HG03139 (cell line): ENCODE data around the gene ATR.
A peak's percentile ranks its signal among the peaks of the same experiment; 100 is the strongest.
"Not testable (repeated sequence)": the region's sequence is repeated elsewhere in the genome, so short reads cannot be mapped to it uniquely, and the experiment has no call there.

Experiments
- ATAC-seq: cut with Tn5 transposase; IDR thresholded peaks from one replicate; pipeline ENCODE4 v1.9.1; 2021; ENCODE audit not compliant: unreplicated experiment

Gene ATR

DNA sequence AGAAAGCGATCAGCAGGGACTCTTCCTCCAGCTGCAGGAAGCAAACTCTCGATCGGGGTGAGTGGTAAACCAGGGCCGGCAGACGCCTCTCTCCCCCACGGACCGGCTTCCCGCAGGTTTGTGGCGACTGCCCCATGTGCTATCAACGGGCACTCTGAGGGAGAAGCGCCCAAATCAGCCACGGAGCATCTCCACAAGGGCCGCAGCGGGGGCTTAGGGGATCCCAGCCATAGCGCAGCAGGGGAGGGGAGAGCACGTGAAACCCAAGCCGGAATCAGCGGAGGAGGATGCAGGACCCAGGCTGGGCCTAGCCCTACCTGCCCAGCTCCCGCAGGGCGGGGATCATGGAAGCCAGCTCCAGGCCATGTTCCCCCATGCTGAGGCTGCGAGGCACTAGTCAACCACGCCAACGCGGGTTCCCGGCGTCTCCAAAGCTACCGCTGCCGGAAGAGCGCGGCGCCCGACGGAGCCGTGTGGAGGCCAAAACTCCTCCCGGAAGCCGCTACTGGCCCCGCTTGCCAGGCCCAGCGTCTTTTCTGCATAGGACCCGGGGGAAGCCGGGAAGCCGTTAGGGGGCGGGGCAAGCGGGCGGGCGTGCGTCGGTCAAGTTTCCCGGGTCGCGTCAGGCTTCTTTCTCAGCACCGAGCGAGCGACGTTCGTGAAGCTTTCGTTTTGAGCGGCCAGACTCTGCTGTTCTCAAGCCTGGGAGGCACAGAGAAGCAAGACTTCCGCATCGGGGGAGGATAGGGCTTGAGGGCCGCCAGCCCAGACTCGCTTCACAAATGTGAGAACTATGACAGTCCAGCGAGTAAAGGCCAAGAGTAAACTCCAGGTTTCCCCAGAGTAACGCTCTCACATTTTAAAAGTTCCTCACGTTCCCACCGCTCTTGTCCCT lies at the start of gene ATR:
ATR (minus strand) TSS at position 405 of the 895 bp plus-strand sequence; CDS start at position 376, 29 bp downstream.
- peak; percentile 91 for ATAC-seq

DNA sequence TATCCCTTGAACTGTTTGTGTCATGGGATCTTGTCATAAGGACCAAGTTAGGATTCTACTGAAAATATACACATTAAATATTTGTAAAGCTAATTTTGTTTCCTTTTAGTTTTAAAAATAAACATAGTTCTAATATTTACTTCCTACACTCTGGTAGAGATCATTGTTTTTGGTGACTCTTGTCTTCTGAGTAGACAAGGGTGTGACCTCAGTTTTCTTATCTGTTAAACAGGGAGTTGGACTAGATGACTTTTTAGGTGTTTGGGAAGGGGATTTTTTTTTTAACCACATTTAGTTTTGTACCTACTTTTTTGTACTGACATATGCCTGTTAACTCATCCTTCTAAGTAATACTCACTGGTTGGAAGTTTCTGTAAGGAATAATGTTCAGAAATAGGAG lies 48.4 kb upstream of the ATR start:
- no peak for ATAC-seq

DNA sequence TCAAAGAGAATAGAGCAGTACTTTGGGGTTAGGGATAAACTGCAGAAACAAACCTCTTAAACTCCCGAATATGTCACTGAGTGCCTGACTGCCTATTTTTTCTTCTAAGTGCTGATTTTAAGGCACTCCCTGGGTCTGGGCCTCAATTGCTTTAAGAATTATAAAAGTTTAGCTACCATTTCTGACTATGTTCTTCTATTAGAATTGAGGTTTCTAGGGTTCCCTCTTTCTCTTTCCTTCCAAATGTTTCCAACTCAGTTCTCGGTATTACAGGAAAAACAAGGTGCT lies 46.6 kb upstream of the ATR start:
- no peak for ATAC-seq

DNA sequence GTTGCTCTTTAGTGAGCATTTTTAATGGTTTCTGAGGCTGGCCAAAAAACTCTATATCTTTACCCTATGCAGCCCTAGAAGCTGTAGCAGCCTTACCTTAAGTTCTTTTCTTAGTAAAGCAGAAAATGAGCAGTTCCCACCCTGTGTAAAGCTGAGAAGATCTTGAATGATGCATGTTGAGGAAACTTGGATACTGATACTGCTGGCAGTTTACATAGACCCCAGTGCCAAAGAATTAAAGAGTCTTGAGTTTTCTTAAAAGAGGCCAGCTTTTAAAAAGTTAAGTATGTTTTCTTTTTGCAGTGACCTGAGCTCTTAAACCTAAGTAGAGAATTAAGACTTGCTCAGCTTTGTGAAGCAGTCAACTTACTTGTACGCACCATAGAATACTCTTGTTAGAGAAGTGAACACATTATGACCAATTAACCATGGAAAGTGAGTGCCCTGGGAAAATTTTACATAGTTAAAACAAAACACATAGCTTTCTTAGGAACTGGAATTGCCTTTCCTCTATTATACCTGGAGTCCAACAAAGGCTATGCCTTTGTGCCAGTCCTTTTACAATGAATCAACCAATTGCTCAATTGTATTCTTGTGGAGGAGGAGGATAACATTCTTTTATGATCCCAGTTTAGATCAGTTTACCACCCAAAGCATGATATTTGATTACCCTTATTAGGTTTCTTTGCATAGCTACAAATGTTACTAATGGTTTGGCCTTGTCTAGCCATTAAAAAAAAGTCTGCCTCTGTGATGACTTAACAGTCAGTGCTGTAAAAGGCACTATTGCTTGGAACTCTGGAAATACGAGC lies 46.0 kb upstream of the ATR start:
- ATAC-seq: no peak

DNA sequence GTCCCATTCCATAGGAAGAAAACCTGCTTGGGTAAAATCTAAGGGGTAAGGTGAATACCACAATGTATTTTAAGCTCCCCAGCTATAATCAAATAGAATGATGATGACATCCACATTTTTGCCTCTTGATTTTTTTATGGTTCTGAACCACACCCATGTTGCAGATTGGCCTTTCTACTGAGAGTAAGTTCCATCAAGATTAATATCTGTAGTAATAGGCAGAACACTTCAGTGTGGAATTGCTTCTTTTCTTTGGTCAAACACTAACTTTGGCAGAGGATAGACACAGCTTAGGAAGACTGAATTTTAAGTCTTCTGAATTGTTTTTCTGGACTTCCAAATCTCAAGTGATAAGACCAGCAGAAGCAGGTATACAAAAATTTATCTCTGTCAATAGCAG lies 44.7 kb upstream of the ATR start:
- no peak for ATAC-seq

DNA sequence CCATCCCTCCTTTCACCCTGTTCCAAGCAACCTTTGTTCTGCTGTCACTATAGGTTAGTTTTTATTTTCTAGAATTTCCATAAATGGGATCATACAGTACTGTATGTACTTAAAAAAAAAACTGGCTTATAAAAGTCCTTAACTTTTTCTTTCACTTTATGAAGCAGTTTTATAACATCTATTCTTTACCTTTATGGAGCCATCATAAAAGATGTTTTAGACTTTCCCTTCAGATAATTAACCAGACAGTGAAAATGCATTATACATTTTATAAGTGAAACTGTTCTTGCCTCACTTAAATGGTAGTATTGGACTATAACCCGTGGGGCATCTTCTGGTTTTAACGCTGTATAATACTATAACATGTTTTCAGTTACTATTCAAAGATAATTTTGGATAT lies 43.9 kb upstream of the ATR start:
- no peak for ATAC-seq

DNA sequence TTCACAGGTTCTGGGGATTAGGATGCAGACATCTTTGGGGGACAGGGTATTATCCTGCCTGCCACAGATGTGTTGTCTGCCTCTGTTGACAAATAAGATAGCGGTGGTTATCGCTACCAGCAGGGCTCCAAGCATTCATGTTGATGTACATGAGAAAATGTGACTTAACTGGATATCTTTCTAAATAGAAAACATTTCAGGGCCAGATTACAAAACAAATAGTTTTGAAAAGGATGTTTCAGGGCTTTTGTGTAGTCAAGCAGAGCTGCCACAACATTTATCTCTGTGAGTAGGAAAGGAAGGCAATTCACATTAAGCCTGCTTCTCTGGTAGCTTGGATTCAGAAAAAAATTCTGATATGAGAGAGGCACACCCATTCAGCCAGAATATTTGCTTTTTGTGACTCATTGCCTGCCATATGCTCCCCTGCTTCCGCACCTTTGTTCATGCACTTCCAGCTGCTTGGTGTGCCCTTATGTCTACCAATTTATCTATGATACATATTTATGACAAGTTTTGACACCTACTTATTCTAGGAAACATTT lies 40.5 kb upstream of the ATR start:
- ATAC-seq: no peak

DNA sequence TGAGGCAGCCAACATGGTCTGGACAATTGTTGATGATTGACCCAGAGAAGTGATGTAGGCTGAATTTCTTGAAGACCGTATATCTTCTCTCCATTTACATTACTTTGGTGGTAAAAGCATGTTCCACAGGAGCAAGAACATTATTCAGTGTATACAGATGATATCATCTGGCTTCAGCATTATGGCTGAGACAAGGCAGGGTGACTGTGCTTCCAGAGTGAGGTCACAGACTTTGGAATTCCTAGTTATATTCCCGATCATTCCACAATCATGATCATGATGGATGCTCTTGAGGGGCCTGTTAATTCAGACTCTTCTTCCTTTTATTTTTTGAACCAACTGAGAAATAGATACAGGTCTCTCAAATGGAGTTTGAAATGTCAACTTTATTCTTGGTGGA lies 36.6 kb upstream of the ATR start:
- no peak for ATAC-seq

DNA sequence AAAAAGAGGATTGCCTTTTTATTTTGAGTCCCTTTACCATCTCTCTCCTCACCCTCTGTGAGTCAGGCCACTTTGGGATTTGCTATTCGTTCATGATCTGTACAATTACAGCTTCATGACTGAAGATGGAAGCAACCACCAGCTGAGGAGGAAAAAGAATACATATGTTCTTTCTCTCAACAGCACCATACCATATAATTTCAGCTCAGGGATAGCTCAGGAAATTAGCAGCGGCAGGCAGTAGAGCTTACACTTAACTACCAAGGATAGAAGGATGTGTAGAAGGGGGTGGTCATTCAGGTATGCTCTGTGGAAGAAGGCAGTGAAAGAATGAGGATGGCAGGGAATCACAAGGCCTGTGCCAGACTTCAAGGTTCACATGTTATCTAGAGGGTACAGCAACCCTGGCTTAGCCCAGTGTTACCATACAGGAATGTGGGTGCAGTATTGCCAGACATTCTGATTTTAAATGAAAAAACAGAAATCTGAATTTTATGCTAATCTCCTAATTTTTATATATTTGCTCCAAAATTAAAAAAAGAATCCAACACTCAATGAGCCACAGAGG lies 35.6 kb upstream of the ATR start:
- no peak for ATAC-seq

DNA sequence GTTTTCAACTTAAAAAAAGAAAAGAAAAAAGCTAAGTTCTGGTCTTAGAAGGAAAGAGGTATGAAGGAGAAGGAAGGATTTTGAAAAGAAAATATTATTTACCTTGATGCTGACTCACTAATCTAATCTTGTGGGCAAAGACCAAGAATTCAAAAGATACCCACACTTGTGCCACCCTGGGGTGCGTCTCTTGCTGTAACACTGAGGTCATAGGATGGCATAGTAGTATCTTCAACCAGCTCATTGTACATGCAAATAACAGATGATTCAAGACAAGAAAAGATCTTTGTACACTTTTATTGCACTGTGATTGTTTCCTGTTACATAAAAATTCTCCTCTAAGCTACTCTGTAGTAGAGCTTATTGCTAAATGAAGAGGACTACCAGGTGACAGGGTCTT lies 35.0 kb upstream of the ATR start:
- no peak for ATAC-seq

DNA sequence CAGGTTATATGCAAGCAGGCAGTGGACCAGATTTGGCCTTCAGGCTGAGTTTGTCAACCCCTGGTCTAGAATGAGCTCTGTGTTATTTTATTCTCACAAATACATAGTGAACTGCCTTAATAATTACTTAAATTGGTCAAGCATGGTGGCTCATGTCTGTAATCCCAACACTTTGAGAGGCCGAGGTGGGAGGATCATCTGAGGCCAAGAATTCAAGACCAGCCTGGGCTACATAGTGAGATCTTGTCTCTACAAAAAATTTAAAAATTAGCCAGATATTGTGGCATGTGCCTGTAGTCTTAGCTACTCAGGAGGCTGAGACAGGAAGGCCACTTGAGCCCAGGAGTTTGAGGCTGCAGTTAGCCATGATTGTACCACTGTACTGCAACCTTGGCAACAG lies 32.7 kb upstream of the ATR start:
- ATAC-seq: no peak

DNA sequence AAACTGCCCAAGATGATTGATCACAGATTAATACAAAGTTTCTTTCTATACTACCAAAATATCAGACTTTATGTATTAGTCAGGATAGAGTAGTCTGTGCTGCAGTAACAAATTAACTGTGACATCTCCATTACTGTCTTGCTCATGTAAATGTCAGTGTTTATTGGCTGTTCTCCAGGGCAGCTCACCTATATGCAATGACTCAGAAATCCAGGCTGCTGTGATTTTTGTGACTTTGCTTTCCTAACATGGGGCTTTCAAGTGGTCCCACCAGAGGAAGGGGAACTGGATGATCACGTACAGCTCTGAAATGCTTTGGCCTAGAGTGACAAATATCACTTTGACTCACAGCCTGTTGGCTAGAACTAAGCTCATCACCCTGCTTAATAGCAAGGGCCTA lies 30.6 kb upstream of the ATR start:
- no peak for ATAC-seq

DNA sequence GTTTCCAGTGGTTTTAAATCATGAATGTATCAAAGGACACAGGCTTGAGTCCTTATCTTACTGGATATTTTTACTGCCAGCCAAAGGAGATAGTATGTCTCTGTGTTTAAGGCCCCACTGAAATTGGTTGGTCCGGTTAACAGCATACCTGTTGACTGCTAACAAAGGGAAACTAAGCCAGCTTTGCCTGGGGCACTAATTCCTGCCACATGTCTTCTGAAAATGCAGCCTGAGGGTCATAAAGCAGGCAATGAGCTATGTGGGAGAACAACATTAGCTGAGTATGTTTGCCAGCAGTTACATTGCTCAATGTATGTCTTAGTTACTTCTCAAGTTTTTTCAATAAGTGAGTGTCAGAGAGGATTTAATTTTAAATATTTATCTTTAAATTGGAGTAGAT lies 30.1 kb upstream of the ATR start:
- no peak for ATAC-seq

DNA sequence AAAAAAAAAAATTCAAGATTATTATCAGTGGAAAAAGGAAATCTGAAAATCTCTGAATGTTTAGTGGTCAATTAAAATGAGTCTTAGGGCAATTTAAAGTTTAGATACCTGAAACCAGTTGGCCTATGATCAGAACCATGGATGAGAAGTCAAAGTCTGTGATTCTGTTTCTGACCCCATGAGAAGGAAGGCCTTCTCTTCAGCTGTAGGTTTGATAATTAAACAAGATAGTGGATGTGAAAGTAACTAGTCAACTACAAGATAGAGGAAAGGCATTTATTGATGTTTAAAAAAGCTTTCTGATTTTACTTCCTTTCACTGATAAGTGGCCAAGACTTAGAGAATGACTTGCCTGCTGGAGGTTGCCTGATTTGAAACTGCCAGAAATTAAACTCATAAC lies 26.4 kb upstream of the ATR start:
- no peak for ATAC-seq

DNA sequence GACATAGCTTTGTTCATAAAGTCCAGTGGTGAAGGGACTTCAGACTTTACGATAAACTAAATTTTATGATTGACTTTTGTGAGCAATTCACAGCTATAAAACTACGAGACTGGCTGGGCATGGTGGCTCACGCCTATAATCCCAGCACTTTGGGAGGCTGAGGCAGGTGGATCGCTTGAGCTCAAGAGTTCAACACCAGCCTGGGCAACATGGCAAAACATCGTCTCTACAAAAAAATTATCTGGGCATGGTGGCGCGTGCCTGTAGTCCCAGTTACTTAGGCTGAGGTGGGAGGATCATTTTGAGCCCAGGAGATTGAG lies 24.8 kb upstream of the ATR start:
- ATAC-seq: not testable (repeated sequence)

DNA sequence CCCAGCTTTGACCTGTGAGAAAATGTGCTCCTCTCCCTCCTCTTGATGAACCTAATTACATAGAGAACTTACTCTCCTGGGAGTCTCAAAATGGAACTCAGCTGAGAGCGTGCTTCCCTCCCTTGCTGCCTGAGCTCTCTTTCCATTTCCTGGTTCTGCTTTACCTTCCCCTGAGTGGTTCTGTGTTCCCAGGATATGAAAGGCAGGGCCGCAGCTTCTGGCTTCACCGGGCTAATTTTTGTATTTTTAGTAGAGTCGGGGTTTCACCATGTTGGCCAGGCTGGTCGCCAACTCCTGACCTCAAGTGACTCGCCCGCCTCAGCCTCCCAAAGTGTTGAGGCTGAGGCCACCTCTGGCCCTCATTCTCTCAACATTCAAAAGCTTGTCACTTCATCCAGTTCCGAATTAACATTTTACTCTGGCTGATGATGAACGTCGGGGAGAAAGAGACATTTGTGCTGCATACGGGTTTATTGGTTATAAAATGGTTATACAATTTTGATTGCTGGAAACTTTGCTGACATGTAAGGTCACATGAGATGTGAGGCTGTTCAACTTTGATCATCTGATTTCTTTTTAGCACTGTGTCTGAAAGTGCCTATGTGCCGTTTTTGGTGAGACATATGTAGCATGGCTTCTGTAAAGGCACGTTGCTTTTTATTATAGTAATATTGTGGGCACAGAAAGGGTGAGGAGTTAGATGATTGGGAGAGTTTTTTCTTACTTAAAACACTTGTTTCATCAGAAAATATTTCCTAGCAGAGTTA lies 24.3 kb upstream of the ATR start:
- ATAC-seq: no peak

DNA sequence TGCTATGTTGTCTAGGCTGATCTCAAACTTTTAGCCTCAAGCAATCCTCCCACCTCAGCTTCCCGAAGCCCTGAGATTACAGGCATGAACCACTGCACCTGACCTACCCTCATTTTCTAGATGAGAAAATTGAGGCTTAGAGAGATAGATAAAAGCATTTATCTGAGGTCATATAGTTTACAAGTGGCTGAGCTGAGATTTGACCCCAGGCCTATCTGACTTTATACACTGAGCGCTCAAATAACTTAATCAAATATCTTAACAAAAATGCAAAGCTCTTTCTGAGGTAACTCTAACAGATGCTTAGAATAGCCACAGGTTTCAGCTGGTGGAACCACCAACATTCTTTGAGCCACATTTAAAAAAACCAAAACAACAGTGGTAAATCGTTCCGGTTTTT lies 23.2 kb upstream of the ATR start:
- no peak for ATAC-seq

DNA sequence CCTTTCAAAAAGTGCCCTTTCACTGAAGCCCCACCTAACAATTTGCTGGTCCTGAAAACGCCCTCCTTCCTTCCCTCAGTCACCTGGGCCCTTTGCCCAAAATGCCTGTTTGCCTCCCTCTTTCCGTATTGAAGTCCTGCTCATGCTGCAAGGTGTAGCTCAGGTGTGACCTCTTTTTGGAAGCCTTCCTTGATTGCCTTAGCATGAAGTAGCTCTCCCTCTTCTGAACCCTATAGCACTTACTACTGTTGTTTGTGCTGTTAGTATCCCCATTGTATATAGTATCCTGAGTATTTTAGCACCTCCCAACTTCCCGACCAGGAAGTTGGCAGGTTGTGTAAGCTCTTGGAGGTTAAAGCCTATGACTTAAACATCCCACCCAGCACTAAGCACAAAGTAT lies 19.4 kb upstream of the ATR start:
- no peak for ATAC-seq

DNA sequence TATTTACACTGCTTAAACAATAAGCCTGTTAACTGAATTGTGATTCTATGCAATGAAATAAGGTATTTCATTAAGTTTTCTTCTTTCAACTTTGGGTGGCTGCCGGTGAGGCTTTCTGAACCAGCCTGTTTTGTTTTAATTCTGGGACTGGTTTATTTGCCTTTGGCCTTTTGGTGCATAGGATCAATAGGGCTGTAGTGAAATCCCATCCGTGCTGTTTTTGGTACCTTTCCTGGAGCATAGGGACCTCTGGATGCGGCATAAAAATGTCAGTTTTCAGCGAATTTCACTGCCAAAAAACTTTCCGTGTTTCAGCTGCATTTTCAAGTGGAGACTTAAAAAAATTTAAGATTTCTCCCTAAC lies 18.2 kb upstream of the ATR start:
- ATAC-seq: no peak

DNA sequence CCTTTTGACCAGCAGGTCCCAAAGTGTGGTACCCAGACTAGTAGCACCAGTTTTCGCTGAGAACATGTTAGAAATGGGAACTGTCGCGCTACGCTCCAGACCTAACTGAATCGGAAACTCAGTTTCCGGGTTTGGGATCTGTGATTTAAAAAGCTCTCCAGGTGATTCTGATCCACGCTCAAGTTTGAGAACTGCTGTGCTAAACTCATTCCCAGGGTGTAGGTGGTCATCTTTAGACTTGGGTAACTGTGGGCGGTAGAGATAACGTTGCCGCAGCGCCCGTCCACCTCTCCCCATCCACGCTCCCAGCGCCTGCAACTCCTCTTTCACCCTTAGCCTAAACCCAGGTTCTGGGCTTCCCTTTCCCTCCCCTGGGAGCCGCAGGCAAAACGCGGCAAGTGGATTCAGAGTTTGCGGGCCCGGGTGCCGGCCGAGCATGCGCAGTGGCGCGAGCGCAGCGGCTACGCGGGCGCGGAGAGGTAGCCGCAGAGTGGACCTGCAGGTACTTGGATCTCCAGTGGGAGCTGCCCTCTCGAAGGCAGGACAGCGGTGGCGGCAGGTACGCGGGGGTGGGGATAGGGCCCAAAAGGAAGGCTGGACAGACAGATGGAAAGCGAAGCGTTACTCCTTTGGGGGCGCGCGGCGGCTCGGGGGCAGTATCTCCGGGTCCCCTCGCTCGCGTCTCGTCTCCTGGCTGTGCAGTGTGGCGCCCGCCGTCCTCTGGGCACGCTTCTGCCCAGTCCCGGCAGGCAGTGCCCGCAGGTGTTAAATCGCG lies 17.6 kb upstream of the ATR start, which contains the start of gene PLS1:
PLS1 (plus strand) TSS at position 443 of the 775 bp plus-strand sequence. CDS start 67,845 bp downstream, outside the sequence.
- peak; percentile 79 for ATAC-seq
